ENCODE results near the gene GID8. TPM values are rescaled to one million over a fixed set of nuclear protein-coding genes. Genes with fewer than 3 reads are reported as not detected.

Gene GID8
- total and polyA plus RNA-seq, 2 donors, result 21.4 to 32.0 TPM

- Histone ChIP-seq H3K36me3 (ENCODE audit: insufficient read depth) (no peaks in the 10 kb centered on the region), H3K27ac (ENCODE audit: low read depth) (no peak overlapping the region), H3K4me3 (ENCODE audit: low read depth, low read length) (no peak overlapping the region), H3K4me1 (ENCODE audit: insufficient read depth) (no peaks in the 10 kb centered on the region)
- WGBS, result 71% methylated on average over 18 of the region's 18 CpGs
- no peak for DNase-seq (ENCODE audit: extremely low spot score)
Measured at GRCh38 chr20:62984666-62985443, 46.9 kb downstream of the GID8 start.

GRCh38 chr20:62985444-62985778, 47.5 kb downstream of the GID8 start:
- no peaks in the 10 kb centered on the region for H3K4me1 ChIP-seq (ENCODE audit: insufficient read depth)
- H3K27ac ChIP-seq (ENCODE audit: low read depth), result no peak overlapping the region
- no peak overlapping the region for H3K4me3 ChIP-seq (ENCODE audit: low read depth, low read length)
- no peak for DNase-seq (ENCODE audit: extremely low spot score)
- no peaks in the 10 kb centered on the region for H3K36me3 ChIP-seq (ENCODE audit: insufficient read depth)
- 57% methylated on average over 14 of the region's 14 CpGs for WGBS

- Histone ChIP-seq H3K27ac (ENCODE audit: low read depth) (no peak overlapping the region), H3K4me1 (ENCODE audit: insufficient read depth) (no peaks in the 10 kb centered on the region), H3K36me3 (ENCODE audit: insufficient read depth) (no peaks in the 10 kb centered on the region), H3K4me3 (ENCODE audit: low read depth, low read length) (no peak overlapping the region)
- WGBS, result 82% methylated on average over 6 of the region's 6 CpGs
- no peak for DNase-seq (ENCODE audit: extremely low spot score)
Measured at GRCh38 chr20:62986257-62986800, 48.4 kb downstream of the GID8 start.

- Histone ChIP-seq H3K4me1 (ENCODE audit: insufficient read depth) (no peaks in the 10 kb centered on the region), H3K36me3 (ENCODE audit: insufficient read depth) (no peaks in the 10 kb centered on the region), H3K4me3 (ENCODE audit: low read depth, low read length) (no peak overlapping the region), H3K27ac (ENCODE audit: low read depth) (no peak overlapping the region)
- WGBS, result 38% methylated on average over 10 of the region's 10 CpGs
- no peak for DNase-seq (ENCODE audit: extremely low spot score)
Measured at GRCh38 chr20:62987114-62987513, 49.2 kb downstream of the GID8 start.

- H3K4me3 ChIP-seq (ENCODE audit: low read depth, low read length), result no peak overlapping the region
- WGBS, result 46% methylated on average over 11 of the region's 11 CpGs
- no peak overlapping the region for H3K27ac ChIP-seq (ENCODE audit: low read depth)
- DNase-seq (ENCODE audit: extremely low spot score), result no peak
- H3K36me3 ChIP-seq (ENCODE audit: insufficient read depth), result no peaks in the 10 kb centered on the region
- H3K4me1 ChIP-seq (ENCODE audit: insufficient read depth), result no peaks in the 10 kb centered on the region
Measured at GRCh38 chr20:62989201-62989601, 51.3 kb downstream of the GID8 start.

GRCh38 chr20:62990306-62990825, 52.4 kb downstream of the GID8 start:
- 65% methylated on average over 22 of the region's 22 CpGs for WGBS
- H3K4me3 ChIP-seq (ENCODE audit: low read depth, low read length), result no peak overlapping the region
- no peaks in the 10 kb centered on the region for H3K36me3 ChIP-seq (ENCODE audit: insufficient read depth)
- DNase-seq (ENCODE audit: extremely low spot score), result no peak
- no peak overlapping the region for H3K27ac ChIP-seq (ENCODE audit: low read depth)
- no peaks in the 10 kb centered on the region for H3K4me1 ChIP-seq (ENCODE audit: insufficient read depth)

GRCh38 chr20:62991196-62991807, 53.4 kb downstream of the GID8 start:
- Histone ChIP-seq H3K27ac (ENCODE audit: low read depth) (no peak overlapping the region), H3K4me1 (ENCODE audit: insufficient read depth) (no peaks in the 10 kb centered on the region), H3K36me3 (ENCODE audit: insufficient read depth) (no peaks in the 10 kb centered on the region), H3K4me3 (ENCODE audit: low read depth, low read length) (no peak overlapping the region)
- DNase-seq (ENCODE audit: extremely low spot score), result no peak
- 62% methylated on average over 13 of the region's 13 CpGs for WGBS

GRCh38 chr20:62991863-62992262, 53.9 kb downstream of the GID8 start:
- 79% methylated on average over 6 of the region's 6 CpGs for WGBS
- Histone ChIP-seq H3K36me3 (ENCODE audit: insufficient read depth) (no peaks in the 10 kb centered on the region), H3K27ac (ENCODE audit: low read depth) (no peak overlapping the region)

GRCh38 chr20:62993856-62994494, 56.0 kb downstream of the GID8 start:
- no peak overlapping the region for H3K4me3 ChIP-seq (ENCODE audit: low read depth, low read length)
- H3K36me3 ChIP-seq (ENCODE audit: insufficient read depth), result no peaks in the 10 kb centered on the region
- no peaks in the 10 kb centered on the region for H3K4me1 ChIP-seq (ENCODE audit: insufficient read depth)
- H3K27ac ChIP-seq (ENCODE audit: low read depth), result no peak overlapping the region
- no peak for DNase-seq (ENCODE audit: extremely low spot score)
- 87% methylated on average over 23 of the region's 23 CpGs for WGBS

More at GRCh38 chr20:62991863-62992262, 53.9 kb downstream of the GID8 start:
- Histone ChIP-seq H3K4me1 (ENCODE audit: insufficient read depth) (no peaks in the 10 kb centered on the region), H3K4me3 (ENCODE audit: low read depth, low read length) (no peak overlapping the region)
- no peak for DNase-seq (ENCODE audit: extremely low spot score)

GRCh38 chr20:62994869-62995281, 56.9 kb downstream of the GID8 start:
- WGBS, result 39% methylated on average over 19 of the region's 19 CpGs

GRCh38 chr20:62995481-62995880, 57.5 kb downstream of the GID8 start:
- Histone ChIP-seq H3K36me3 (ENCODE audit: insufficient read depth) (no peaks in the 10 kb centered on the region), H3K4me1 (ENCODE audit: insufficient read depth) (no peaks in the 10 kb centered on the region), H3K4me3 (ENCODE audit: low read depth, low read length) (no peak overlapping the region), H3K27ac (ENCODE audit: low read depth) (no peak overlapping the region)
- no peak for DNase-seq (ENCODE audit: extremely low spot score)
- WGBS, result 53% methylated on average over 11 of the region's 11 CpGs

More at GRCh38 chr20:62994869-62995281, 56.9 kb downstream of the GID8 start:
- DNase-seq (ENCODE audit: extremely low spot score), result no peak
- Histone ChIP-seq H3K36me3 (ENCODE audit: insufficient read depth) (no peaks in the 10 kb centered on the region), H3K27ac (ENCODE audit: low read depth) (no peak overlapping the region), H3K4me3 (ENCODE audit: low read depth, low read length) (no peak overlapping the region), H3K4me1 (ENCODE audit: insufficient read depth) (no peaks in the 10 kb centered on the region)

- H3K4me3 ChIP-seq (ENCODE audit: low read depth, low read length), result no peak overlapping the region
- no peaks in the 10 kb centered on the region for H3K36me3 ChIP-seq (ENCODE audit: insufficient read depth)
- no peak for DNase-seq (ENCODE audit: extremely low spot score)
- 77% methylated on average over 25 of the region's 25 CpGs for WGBS
- no peak overlapping the region for H3K27ac ChIP-seq (ENCODE audit: low read depth)
- H3K4me1 ChIP-seq (ENCODE audit: insufficient read depth), result no peaks in the 10 kb centered on the region
Measured at GRCh38 chr20:62995898-62996595, 58.1 kb downstream of the GID8 start.

GRCh38 chr20:62996596-62996982, 58.6 kb downstream of the GID8 start:
- DNase-seq (ENCODE audit: extremely low spot score), result no peak
- 86% methylated on average over 14 of the region's 14 CpGs for WGBS
- H3K4me1 ChIP-seq (ENCODE audit: insufficient read depth), result no peaks in the 10 kb centered on the region
- no peak overlapping the region for H3K4me3 ChIP-seq (ENCODE audit: low read depth, low read length)
- H3K27ac ChIP-seq (ENCODE audit: low read depth), result no peak overlapping the region
- no peaks in the 10 kb centered on the region for H3K36me3 ChIP-seq (ENCODE audit: insufficient read depth)

All from urinary bladder (tissue), 4 donors.